HG03196 (cell line): ENCODE results near the gene OSBPL2.

Source experiments
- ATAC-seq: cut with Tn5 transposase; IDR thresholded peaks from one replicate; pipeline ENCODE4 v1.9.1; 2021; ENCODE audit not compliant: unreplicated experiment

Gene OSBPL2

GRCh38 chr20:62234339-62234738, 4.0 kb upstream of the OSBPL2 start:
- no peak for ATAC-seq

GRCh38 chr20:62235001-62235776, 3.1 kb upstream of the OSBPL2 start:
- ATAC-seq = no peak

GRCh38 chr20:62235777-62236157, 2.6 kb upstream of the OSBPL2 start:
- no peak for ATAC-seq

- no peak for ATAC-seq
Measured at GRCh38 chr20:62236200-62236599, 2.1 kb upstream of the OSBPL2 start.

GRCh38 chr20:62236766-62237513, 1.4 kb upstream of the OSBPL2 start:
- no peak for ATAC-seq

GRCh38 chr20:62237514-62237800, 864 bp upstream of the OSBPL2 start:
- no peak for ATAC-seq

- peak; percentile 1 for ATAC-seq
Measured at GRCh38 chr20:62238569-62239277, 402 bp downstream of the OSBPL2 start.

- ATAC-seq = no peak
Measured at GRCh38 chr20:62239278-62239879, 1.1 kb downstream of the OSBPL2 start.

- no peak for ATAC-seq
Measured at GRCh38 chr20:62240020-62240685, 1.8 kb downstream of the OSBPL2 start.

GRCh38 chr20:62241506-62241905, 3.2 kb downstream of the OSBPL2 start:
- ATAC-seq = no peak

GRCh38 chr20:62242176-62242575, 3.9 kb downstream of the OSBPL2 start:
- ATAC-seq = no peak

- ATAC-seq = no peak
Measured at GRCh38 chr20:62243106-62243505, 4.8 kb downstream of the OSBPL2 start.

GRCh38 chr20:62243906-62244515, 5.7 kb downstream of the OSBPL2 start:
- ATAC-seq = no peak

GRCh38 chr20:62244644-62245108, 6.4 kb downstream of the OSBPL2 start:
- ATAC-seq = no peak

GRCh38 chr20:62245911-62246280, 7.6 kb downstream of the OSBPL2 start:
- no peak for ATAC-seq

- ATAC-seq = no peak
Measured at GRCh38 chr20:62246431-62246830, 8.1 kb downstream of the OSBPL2 start.

GRCh38 chr20:62246872-62247652, 8.7 kb downstream of the OSBPL2 start:
- ATAC-seq = no peak

GRCh38 chr20:62248890-62249560, 10.7 kb downstream of the OSBPL2 start:
- no peak for ATAC-seq

- ATAC-seq = no peak
Measured at GRCh38 chr20:62252342-62252966, 14.1 kb downstream of the OSBPL2 start.
